Subcutaneous adipose tissue (tissue), 4 donors: Measurements from ENCODE around the gene NECTIN1. TPM values are rescaled to one million over a fixed set of nuclear protein-coding genes. Genes with fewer than 3 reads are reported as not detected.

Experiments used
- CTCF ChIP-seq: fragments of 450-650 bp; IDR thresholded peaks from one replicate; pipeline ENCODE4 v1.5.1; 2016; ENCODE audit warnings: low read depth, mild to moderate bottlenecking, control low read depth, antibody characterized with exemption, moderate library complexity
- total RNA-seq, 4 donors: library from RNA; depleted of rRNA; stranded (reverse); fragments of >200 nt; gene quantifications; one replicate each; pipeline ENCODE4 v1.1.0, GENCODE V29; 2016

Gene NECTIN1
- total RNA-seq, 4 donors from 2014 or later, result 1.7 to 4.1 (median 2.5) TPM

GRCh38 chr11:119629834-119630624, 99.0 kb downstream of the NECTIN1 start:
- no peak for TF ChIP-seq CTCF

GRCh38 chr11:119629085-119629484, 99.9 kb downstream of the NECTIN1 start:
- TF ChIP-seq CTCF, result no peak

GRCh38 chr11:119627286-119627685, 101.7 kb downstream of the NECTIN1 start:
- no peak for TF ChIP-seq CTCF

- TF ChIP-seq CTCF, result no peak
These were observed 102.1 kb downstream of the NECTIN1 start for GRCh38 chr11:119626871-119627270.

- no peak for TF ChIP-seq CTCF
These were observed 102.7 kb downstream of the NECTIN1 start for GRCh38 chr11:119626197-119626841.

- no peak for TF ChIP-seq CTCF
These were observed 103.6 kb downstream of the NECTIN1 start for GRCh38 chr11:119625206-119625978.

- no peak for TF ChIP-seq CTCF
These were observed 104.4 kb downstream of the NECTIN1 start for GRCh38 chr11:119624629-119625028.
